Colonic mucosa (tissue), 4 donors: ENCODE results near the gene CEBPG. TPM values are rescaled to one million over a fixed set of nuclear protein-coding genes. Genes with fewer than 3 reads are reported as not detected.

Source experiments
- DNase-seq: peaks from one replicate; pipeline ENCODE4 v3.0.0-alpha.2; 2020
- H3K27ac ChIP-seq: fragments of 200-600 bp; one replicate; pipeline ENCODE4 v1.8.0; 2021
- H3K27me3 ChIP-seq: fragments of 200-600 bp; one replicate; pipeline ENCODE4 v1.8.0; 2021
- H3K36me3 ChIP-seq: fragments of 200-600 bp; one replicate; pipeline ENCODE4 v1.8.0; 2021
- H3K4me1 ChIP-seq: fragments of 200-600 bp; one replicate; pipeline ENCODE4 v1.8.0; 2021; ENCODE audit warnings: mild to moderate bottlenecking
- H3K4me3 ChIP-seq: fragments of 200-600 bp; one replicate; pipeline ENCODE4 v1.8.0; 2021
- H3K9ac ChIP-seq, 2 donors: one replicate each; pipeline ENCODE4 v1.7.0; 2013; ENCODE audit warnings: control low read depth in 2 of 2, low read depth in 2 of 2, low read length in 2 of 2
- H3K9me3 ChIP-seq: fragments of 200-600 bp; one replicate; pipeline ENCODE4 v1.8.0; 2021
- CTCF ChIP-seq: fragments of 200-600 bp; IDR thresholded peaks from one replicate; pipeline ENCODE4 v1.8.0; 2022; ENCODE audit warnings: antibody characterized with exemption, mild to moderate bottlenecking
- intact Hi-C: fragments of 100-400 bp; cut with DNase I; formaldehyde crosslinking; loops from one replicate; pipeline ENCODE4 v1.14.1; 2022
- total RNA-seq, 2 donors: library from RNA; stranded (reverse); fragmentation: NEBNext Ultra II Directional in 1 of 2; extraction: Animal tissue kit (Norgen Biotek cat#: 25700) in 1 of 2; gene quantifications; one replicate each; pipeline ENCODE4 v1.2.1, GENCODE V29; 2021
- donor health status: healthy.
- donor health status: DM: no; HTN: no; CAD: no.
- donor health status: DM: no; HTN: no; CAD: no.

Gene CEBPG
- total RNA-seq, 2 donors from 2014 or later = 62.1 to 72.3 TPM

- no peak overlapping the region for H3K27ac ChIP-seq
- H3K4me3 ChIP-seq = no peak overlapping the region
- H3K36me3 ChIP-seq = no peaks in the 10 kb centered on the region
- no peak overlapping the region for H3K9ac ChIP-seq
- no peaks in the 10 kb centered on the region for H3K9me3 ChIP-seq
- DNase-seq = no peak
- no peaks in the 10 kb centered on the region for H3K27me3 ChIP-seq
- peaks cover 15% of the 10 kb centered on the region for H3K4me1 ChIP-seq
- intact Hi-C loops = no loop called here
- TF ChIP-seq CTCF = no peak
These were observed 12.9 kb downstream of the CEBPG start for GRCh38 chr19:33386361-33386858.

- Histone ChIP-seq H3K9ac (no peak overlapping the region), H3K9me3 (no peaks in the 10 kb centered on the region), H3K27me3 (no peaks in the 10 kb centered on the region), H3K4me1 (peaks cover 23% of the 10 kb centered on the region), H3K4me3 (no peak overlapping the region), H3K27ac (no peak overlapping the region), H3K36me3 (no peaks in the 10 kb centered on the region)
- no peak for DNase-seq
- no peak for TF ChIP-seq CTCF
- intact Hi-C loops = no loop called here
These were observed 14.1 kb downstream of the CEBPG start for GRCh38 chr19:33387351-33388230.

GRCh38 chr19:33388231-33388724 lies 14.8 kb downstream of the CEBPG start:
- Histone ChIP-seq H3K4me3 (no peak overlapping the region), H3K9me3 (no peaks in the 10 kb centered on the region), H3K36me3 (no peaks in the 10 kb centered on the region), H3K4me1 (peaks cover 26% of the 10 kb centered on the region), H3K27me3 (no peaks in the 10 kb centered on the region), H3K9ac (no peak overlapping the region), H3K27ac (no peak overlapping the region)
- TF ChIP-seq CTCF = no peak
- intact Hi-C loops = no loop called here
- no peak for DNase-seq

GRCh38 chr19:33388725-33389420 lies 15.4 kb downstream of the CEBPG start:
- Histone ChIP-seq H3K4me1 (peaks cover 26% of the 10 kb centered on the region), H3K4me3 (no peak overlapping the region), H3K36me3 (no peaks in the 10 kb centered on the region), H3K9me3 (no peaks in the 10 kb centered on the region), H3K27ac (no peak overlapping the region), H3K27me3 (no peaks in the 10 kb centered on the region), H3K9ac (no peak overlapping the region)
- no peak for DNase-seq
- intact Hi-C loops = no loop called here
- TF ChIP-seq CTCF = no peak

GRCh38 chr19:33389421-33390100 lies 16.1 kb downstream of the CEBPG start:
- TF ChIP-seq CTCF = no peak
- Histone ChIP-seq H3K27me3 (no peaks in the 10 kb centered on the region), H3K9me3 (no peaks in the 10 kb centered on the region), H3K36me3 (no peaks in the 10 kb centered on the region), H3K4me1 (peaks cover 26% of the 10 kb centered on the region), H3K4me3 (no peak overlapping the region), H3K27ac (peak overlapping the region; percentile 67), H3K9ac (peak overlapping the region in 1 of 2 donors; percentile 34)
- no peak for DNase-seq
- intact Hi-C loops = no loop called here
